GM19099 (cell line): Measurements from ENCODE around the gene PCDHGC5.

Experiments used
- POLR2A ChIP-seq: IDR thresholded peaks from 3 replicates; pipeline ENCODE4 v1.6.1; 2011; ENCODE audit warnings: low read depth; ENCODE audit not compliant: insufficient read length; ENCODE audit errors: extremely low read depth

The PCDHGC5 gene

DNA sequence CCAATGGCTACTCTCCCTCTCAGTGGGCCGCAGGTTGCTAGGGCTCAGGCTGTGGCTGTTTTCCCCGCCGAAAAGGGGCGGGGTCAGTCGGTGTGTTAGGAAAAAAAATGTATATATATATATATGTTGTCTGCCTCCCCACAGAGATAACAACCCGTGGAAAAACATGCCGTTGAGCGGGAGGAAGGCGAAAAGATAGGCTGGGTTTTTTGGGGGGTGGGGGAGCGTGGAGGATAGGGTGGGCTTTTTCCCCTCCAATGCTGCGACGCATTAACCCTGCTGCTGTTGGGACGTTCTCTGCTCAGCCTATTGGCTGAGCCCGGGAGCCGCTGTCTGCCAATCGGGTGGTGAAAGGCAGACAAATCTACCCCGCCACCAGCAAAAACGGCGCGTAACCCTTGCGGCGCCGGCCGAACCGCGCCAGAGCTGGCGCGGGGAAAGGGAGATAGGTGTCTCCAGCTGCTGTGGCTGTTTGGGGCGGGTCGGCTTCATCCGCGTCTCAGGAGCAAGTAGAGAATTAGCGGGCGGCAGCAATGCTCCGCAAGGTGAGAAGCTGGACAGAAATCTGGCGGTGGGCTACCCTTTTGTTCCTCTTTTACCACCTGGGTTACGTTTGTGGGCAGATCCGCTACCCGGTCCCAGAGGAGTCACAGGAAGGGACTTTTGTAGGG, 4.1 kb upstream of the PCDHGC5 start, which contains the start of gene PCDHGC4:
PCDHGC4 (plus strand) TSS at position 390 of the 671 bp plus-strand sequence; CDS start at position 534, 144 bp downstream.
- no peak for TF ChIP-seq POLR2A

DNA sequence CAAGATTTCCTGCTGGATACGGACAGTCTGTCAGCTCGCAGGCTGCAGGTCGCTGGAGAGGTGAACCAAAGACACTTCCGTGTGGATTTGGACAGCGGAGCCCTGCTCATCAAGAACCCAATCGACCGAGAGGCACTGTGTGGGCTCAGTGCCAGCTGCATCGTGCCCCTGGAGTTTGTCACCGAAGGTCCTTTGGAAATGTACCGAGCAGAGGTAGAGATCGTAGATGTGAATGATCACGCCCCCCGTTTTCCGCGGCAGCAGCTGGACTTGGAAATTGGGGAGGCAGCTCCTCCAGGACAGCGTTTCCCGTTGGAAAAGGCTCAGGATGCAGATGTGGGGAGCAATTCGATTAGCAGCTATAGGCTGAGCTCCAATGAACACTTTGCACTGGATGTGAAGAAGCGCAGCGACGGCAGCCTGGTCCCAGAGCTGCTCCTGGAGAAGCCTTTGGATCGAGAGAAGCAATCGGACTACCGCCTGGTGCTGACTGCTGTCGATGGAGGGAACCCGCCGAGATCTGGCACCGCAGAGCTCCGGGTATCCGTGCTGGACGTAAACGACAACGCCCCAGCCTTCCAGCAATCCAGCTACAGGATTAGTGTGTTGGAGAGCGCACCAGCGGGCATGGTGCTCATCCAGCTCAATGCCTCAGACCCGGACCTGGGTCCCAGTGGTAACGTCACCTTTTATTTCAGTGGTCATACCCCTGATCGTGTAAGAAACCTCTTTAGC, 3.4 kb upstream of the PCDHGC5 start:
- TF ChIP-seq POLR2A: no peak

DNA sequence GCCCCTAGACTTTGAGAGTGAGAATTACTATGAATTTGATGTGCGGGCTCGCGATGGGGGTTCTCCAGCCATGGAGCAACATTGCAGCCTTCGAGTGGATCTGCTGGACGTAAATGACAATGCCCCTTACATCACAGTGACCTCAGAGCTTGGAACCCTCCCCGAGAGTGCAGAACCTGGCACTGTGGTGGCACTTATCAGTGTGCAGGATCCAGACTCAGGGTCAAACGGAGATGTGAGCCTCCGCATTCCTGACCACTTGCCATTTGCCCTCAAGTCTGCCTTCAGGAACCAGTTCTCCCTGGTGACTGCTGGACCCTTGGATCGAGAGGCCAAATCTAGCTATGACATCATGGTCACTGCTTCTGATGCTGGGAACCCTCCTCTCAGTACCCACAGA, 2.8 kb upstream of the PCDHGC5 start:
- no peak for TF ChIP-seq POLR2A

DNA sequence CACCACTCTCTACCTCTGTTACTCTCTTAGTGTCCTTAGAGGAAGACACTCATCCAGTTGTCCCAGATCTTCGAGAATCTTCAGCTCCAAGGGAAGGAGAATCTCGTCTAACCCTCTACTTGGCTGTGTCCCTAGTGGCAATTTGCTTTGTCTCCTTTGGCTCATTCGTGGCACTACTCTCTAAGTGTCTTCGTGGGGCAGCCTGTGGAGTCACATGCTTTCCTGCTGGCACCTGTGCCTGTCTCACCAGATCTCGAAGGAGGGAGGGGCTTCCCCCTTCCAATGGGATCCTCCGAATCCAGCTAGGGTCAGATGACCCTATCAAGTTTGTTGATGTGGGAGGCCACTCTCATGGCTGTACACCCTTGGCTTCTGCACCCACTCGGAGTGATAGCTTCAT, 1.8 kb upstream of the PCDHGC5 start:
- TF ChIP-seq POLR2A: no peak

DNA sequence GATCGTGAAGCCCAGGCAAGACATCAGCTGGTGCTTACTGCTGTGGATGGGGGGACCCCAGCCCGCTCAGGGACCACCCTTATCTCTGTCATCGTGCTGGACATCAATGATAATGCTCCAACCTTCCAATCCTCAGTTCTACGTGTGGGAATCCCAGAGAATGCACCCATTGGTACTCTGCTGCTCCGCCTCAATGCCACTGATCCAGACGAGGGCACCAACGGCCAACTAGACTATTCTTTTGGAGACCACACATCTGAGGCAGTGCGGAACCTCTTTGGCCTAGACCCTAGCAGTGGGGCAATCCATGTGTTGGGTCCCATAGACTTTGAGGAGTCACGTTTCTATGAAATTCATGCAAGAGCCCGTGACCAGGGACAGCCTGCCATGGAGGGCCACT, 960 bp downstream of the PCDHGC5 start:
- no peak for TF ChIP-seq POLR2A

DNA sequence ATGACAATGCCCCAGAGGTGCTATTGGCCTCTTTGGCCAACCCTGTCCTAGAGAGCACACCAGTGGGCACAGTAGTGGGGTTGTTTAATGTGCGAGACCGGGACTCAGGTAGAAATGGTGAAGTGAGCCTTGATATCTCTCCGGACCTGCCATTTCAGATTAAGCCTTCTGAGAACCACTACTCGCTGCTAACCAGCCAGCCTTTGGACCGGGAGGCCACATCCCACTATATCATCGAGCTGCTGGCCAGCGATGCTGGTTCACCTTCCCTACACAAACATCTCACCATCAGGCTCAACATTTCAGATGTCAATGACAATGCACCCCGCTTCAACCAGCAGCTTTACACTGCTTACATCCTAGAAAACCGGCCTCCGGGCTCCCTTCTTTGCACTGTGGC, 1.4 kb downstream of the PCDHGC5 start:
- no peak for TF ChIP-seq POLR2A

DNA sequence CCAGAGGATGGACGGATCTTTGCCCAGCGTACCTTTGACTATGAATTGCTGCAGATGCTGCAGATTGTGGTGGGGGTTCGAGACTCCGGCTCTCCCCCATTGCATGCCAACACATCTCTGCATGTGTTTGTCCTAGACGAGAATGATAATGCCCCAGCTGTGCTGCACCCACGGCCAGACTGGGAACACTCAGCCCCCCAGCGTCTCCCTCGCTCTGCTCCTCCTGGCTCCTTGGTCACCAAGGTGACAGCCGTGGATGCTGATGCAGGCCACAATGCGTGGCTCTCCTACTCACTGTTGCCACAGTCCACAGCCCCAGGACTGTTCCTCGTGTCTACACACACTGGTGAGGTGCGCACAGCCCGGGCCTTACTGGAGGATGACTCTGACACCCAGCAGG, 1.9 kb downstream of the PCDHGC5 start:
- TF ChIP-seq POLR2A: no peak

DNA sequence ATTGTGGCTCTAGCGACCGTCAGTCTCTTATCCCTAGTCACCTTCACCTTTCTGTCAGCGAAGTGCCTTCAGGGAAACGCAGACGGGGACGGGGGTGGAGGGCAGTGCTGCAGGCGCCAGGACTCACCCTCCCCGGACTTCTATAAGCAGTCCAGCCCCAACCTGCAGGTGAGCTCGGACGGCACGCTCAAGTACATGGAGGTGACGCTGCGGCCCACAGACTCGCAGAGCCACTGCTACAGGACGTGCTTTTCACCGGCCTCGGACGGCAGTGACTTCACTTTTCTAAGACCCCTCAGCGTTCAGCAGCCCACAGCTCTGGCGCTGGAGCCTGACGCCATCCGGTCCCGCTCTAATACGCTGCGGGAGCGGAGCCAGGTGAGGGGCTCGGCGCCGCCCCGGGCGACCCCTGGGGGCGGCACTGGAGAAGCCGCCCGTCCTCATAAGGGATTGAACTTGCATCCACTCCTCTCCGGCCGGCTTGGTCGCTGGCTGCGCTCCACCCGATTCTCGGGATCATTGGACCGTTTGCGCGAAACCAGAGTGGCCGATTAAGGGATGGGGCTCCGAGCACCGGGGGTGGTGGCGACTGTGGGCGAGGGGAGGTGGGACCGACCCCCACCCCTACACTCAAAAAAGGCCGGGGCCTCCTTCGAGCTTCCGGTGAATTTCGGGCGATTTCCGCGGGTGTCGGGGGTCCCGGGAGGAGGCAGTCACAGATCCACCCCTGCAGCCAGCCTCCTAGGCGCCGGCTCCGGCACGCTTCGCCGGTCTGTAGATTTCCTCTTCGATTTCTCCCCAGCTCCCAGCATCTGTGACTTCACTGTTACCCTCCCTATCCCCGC, 2.7 kb downstream of the PCDHGC5 start:
- no peak for TF ChIP-seq POLR2A

DNA sequence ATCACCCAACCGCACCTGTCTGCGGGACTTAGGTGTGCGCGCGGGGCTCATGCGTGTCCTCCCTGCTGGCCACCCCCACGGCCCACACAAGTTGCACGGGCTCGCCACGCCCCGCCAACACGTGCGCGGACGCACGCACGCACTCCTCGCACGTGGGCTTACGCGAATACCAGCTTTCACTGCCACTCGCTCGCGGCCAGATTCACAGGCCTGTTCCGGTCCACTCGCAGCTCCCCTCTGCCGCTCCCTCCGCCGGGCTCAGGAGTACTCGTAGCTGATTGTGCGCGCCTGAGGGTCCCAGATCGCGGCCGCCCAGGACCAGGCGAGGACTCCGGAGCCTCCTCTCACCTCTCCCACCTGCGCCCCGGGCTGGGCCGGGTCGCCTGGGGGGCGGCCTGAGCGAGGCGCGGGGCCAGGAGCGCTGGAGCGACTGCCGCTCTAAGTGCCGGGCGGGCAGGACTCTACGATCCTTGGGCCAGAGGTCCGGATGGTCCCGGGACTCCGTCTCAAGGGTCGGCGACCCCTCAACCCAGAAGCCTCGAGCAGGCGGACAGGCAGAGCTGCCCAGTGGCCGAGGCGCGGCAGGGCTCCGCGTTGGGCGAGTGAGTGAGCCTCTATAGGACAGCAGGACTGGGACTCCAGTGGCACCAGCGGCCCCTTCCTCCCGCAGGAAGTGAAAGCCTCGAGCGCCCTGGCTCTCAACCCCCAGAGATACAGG, 3.4 kb downstream of the PCDHGC5 start:
- TF ChIP-seq POLR2A: no peak

DNA sequence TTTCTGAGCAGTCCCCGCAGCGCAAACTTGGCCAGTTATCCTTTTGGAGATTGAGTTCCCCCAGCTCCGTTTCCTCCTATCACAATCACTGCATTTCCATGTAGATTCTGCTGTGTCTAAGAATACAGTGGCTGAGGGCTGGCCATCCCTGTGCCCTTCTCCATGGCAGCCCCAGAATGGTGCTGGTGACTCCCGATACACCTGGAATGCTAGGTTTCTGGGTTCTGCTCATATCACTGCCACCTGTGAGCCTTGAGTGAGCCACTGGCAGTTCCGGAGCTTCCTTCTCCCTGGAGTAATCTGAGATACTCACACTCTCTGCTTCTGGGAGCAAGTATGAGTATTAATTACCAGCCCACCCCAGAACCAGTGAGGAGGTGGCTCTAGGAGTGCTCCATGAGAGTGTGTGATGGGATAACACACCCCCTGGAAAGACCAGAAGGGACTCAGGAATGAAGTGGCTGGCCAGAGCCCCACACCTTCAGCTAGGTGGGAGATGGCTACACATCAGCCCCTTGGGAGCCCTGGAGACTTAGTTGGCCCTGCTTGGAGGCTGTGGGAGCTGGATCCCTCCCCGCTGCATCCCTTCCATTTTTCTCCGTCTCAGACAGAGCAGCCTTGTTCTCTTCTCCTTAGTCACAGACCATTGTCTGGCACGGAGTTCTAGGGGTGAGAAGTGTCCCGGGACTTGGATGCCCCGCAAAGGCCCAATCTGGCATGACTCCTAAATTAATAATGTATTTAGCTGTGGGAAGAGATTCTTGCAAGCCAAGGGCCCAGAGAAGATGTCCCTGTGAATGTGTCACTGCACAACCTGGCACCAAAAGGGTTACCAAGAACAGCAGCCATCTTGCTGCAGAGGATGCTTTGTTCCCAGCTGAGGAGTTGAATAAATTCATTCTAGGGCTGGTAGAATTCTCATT, 4.9 kb downstream of the PCDHGC5 start:
- no peak for TF ChIP-seq POLR2A

DNA sequence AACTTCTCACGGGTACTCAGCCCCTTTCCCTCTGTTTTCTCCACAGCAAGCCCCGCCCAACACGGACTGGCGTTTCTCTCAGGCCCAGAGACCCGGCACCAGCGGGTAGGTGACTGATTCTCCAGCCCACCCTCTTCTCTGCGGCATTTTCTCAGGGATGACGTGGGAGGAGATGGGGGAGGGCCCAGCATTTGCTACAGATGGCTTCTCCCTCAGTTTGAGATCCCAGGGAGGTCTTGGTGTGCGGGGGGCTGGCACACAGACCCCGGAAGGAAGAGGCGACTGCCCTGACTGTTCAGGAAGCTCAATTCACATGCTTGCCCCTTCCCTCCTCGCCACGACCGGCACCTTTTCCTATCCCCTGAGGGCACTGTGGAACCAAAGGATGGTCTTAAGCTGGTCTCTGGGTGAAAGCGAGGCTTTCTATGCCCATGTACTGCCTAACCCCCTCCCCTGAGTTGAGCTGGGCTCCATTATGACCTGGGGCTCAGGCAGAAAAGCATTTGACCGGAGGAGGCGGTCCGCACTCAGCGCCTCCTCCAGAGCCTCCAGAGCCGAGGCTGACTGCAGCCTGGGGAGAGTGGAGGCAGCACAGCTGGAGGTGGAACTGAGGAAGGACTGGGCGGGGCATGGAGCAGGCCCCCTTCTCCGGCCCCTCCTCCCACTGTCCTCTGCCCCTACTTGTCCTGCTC, 6.0 kb downstream of the PCDHGC5 start:
- no peak for TF ChIP-seq POLR2A

DNA sequence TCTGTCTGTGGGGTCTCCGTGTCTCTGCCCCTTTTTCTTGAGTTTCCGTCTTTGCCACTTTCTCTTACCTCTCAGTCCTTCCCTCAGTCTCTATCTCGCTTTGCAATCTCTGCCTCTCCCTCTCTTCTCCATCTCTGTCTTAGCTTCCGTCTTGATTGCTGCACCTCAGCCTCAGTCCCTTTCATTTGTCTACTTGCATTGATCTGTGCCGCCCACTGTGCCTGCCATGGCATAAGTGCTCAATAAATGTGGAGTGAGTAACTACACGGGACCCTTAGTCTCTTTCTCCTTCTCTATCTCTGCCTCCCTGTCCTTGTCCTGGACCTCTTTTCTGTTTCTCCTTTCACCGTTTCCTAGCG, 6.6 kb downstream of the PCDHGC5 start:
- TF ChIP-seq POLR2A: no peak

DNA sequence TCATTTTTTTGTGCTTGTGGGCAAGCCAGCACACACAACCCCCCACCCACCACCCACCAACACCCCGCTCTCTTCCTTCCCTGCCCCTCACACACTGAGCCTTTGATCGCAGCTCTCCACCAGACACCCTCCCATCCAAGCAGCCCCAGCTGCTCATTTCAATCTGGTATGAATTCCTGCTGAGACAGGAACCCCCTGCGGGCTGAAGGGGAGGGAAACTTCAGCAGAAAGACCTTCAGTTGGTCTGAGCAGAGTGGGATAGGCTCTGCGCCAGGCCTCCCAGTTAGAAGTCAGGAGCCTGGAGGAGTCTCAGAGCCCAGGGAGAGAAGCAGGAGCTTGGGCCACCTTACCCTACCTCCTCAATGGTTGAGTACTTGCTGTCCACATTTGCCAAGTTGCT, 7.2 kb downstream of the PCDHGC5 start:
- no peak for TF ChIP-seq POLR2A
